ENCODE data around the gene GGCX.
A peak's percentile ranks its signal among the peaks of the same experiment; 100 is the strongest.
"Not testable (repeated sequence)": the region's sequence is repeated elsewhere in the genome, so short reads cannot be mapped to it uniquely, and the experiment has no call there.

The GGCX gene

GRCh38 chr2:85561280-85562212 lies at the start of gene GGCX:
GGCX (minus strand) TSS chr2:85561493; CDS start chr2:85561428, 65 bp downstream.
- peak; percentile 97 for DNase-seq

- DNase-seq: no peak
Measured at GRCh38 chr2:85607268-85608215, 46.2 kb upstream of the GGCX start.

- DNase-seq: no peak
Measured at GRCh38 chr2:85606116-85606455, 44.8 kb upstream of the GGCX start.

GRCh38 chr2:85605406-85606115 lies 44.3 kb upstream of the GGCX start:
- no peak for DNase-seq

GRCh38 chr2:85604568-85605339 lies 43.5 kb upstream of the GGCX start:
- no peak for DNase-seq

- DNase-seq: not testable (repeated sequence)
Measured at GRCh38 chr2:85604133-85604444, 42.8 kb upstream of the GGCX start.

GRCh38 chr2:85602476-85603234 lies 41.4 kb upstream of the GGCX start, which contains the start of gene TMEM150A:
TMEM150A (minus strand) TSS chr2:85602698; CDS start chr2:85601948, 750 bp downstream.
- peak; percentile 95 for DNase-seq

- DNase-seq: no peak
Measured at GRCh38 chr2:85601771-85602475, 40.6 kb upstream of the GGCX start.

- no peak for DNase-seq
Measured at GRCh38 chr2:85600951-85601770, 39.9 kb upstream of the GGCX start.

GRCh38 chr2:85600235-85600575 lies 38.9 kb upstream of the GGCX start:
- no peak for DNase-seq

GRCh38 chr2:85599468-85600234 lies 38.4 kb upstream of the GGCX start:
- no peak for DNase-seq

- DNase-seq: no peak
Measured at GRCh38 chr2:85598594-85599340, 37.5 kb upstream of the GGCX start.

- no peak for DNase-seq
Measured at GRCh38 chr2:85597241-85597640, 35.9 kb upstream of the GGCX start.

GRCh38 chr2:85596486-85597143 lies 35.3 kb upstream of the GGCX start:
- DNase-seq: no peak

- DNase-seq: no peak
Measured at GRCh38 chr2:85596026-85596333, 34.7 kb upstream of the GGCX start.

- DNase-seq: peak; percentile 98
Measured at GRCh38 chr2:85595301-85596025, 34.2 kb upstream of the GGCX start, which contains the start of gene RNF181. RNF181 (plus strand) TSS chr2:85595745; CDS start chr2:85595764, 19 bp downstream.

GRCh38 chr2:85594715-85595300 lies 33.5 kb upstream of the GGCX start:
- no peak for DNase-seq

Data from right hindlimb (tissue), 1 donor.